ENCODE measurements around the gene COQ4. TPM values are rescaled to one million over a fixed set of nuclear protein-coding genes. Genes with fewer than 3 reads are reported as not detected.
A peak's percentile ranks its signal among the peaks of the same experiment; 100 is the strongest.
"Not testable (repeated sequence)": the region's sequence is repeated elsewhere in the genome, so short reads cannot be mapped to it uniquely, and the experiment has no call there.

Gene COQ4
- total RNA-seq, 1 donor from 2014 or later, result 54.8 TPM

DNA sequence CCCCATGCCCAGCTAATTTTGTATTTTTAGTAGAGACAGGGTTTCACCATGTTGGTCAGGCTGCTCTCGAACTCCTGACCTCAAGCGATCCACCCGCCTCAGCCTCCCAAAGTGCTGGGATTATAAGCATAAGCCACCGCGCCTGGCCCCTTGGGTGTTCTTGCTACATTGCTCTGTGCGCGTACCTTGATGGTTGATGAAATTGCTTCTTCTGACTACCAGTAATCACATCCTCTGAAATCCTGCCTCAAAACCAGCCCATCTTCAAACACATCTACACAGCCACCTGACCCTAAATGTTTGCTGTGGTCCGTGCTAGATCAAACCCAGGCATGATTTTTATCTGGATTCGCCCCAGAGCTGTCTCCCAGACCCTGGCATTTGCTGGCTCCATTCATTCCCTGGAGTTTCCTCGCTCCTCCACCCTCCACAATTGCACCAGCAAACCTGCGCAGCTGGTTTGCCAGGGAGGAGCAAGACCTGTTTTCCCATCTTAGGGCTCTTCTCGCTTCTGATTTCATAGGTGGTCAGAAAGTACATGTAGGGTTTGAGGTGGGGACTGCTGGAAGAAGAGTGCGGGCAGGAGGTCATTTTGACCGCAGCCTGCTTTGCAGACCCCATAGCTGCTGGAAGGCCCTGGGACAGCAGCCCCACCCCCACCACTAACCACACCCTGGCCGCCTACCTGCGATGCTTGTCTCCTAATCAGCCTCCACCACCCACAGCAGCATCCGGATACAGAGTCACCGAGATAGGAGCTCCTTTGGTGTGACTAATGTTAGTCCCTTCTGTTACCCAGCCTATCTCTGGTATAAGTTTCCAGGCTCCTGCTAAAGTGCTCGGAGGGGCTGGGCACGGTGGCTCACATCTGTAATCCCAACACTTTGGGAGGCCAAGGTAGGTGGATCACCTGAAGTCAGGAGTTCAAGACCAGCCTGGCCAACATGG, 23.8 kb upstream of the COQ4 start:
- no peak for DNase-seq (ENCODE audit: low spot score)

DNA sequence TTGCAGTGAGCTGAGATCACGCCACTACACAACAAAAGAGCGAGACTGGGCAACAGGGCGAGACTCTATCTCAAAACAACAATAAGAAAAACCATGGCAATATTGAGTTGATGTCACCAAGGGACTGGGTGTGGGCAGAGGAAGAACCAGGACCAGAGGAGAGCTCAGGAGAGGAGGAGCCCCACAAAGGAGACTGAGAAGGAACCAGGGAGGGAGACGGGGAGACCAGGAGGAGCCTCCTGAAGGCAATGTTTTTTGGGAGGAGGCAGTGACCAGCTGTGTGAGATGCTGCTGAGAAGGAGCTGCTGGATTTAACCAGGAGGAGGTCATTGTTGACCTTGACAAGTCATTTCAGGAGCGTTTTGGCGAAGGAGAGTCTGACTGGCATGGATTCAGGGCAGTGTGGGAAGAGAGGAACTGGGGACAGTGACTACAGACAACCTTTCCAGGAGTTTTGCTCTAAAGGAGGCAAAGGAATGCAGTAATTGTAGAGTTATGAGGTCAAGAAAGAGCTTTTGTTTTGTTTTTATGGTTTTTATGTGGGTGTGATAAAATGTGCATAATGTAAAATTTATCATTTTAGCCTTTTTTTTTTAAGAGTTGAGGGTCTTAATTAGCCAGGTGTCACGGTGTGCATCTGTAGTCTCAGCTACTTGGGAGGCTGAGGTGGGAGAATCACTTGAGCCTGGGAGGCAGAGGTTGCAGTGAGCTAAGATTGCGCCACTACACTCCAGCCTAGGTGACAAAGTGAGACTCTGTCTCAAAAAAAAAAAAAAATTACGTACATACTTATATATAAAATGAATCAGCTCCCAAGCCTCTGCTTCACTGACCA, 18.3 kb upstream of the COQ4 start:
- DNase-seq (ENCODE audit: low spot score), result no peak

DNA sequence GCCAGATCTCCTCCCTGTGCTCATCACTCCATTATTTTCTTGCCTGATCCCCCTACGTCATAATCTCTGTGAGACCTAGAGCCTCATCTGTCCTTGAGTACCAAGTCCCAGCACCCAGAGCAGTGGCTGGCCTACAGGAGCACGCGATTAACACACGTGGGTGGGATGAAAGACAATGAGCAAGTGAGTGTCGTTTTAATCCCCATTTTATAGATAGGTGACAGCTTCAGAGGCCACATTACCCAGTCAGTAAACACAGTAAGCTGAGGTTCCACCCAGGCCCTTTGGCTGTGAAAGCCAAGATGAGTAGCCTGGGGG, 17.7 kb upstream of the COQ4 start:
- no peak for DNase-seq (ENCODE audit: low spot score)

DNA sequence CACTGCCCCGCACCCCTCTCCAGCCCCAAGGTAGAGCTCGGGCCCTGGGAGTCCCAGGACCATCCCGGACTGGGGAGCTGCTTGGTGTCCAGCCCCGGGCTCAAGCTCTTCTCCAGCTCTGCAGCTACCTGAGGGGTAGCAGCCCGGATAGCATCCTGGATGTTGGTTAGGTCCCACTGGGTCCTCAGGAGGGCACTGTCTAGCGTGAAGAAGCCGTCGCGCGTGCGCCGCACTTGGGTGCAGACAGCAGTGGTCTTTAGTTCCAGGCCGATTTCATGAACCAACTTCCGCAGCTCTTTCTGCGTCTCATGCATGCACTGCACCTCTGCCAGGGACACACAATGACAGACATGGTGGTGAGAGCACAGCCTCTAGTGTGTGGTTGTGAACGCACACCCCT, 13.1 kb upstream of the COQ4 start:
- DNase-seq (ENCODE audit: low spot score), result no peak

DNA sequence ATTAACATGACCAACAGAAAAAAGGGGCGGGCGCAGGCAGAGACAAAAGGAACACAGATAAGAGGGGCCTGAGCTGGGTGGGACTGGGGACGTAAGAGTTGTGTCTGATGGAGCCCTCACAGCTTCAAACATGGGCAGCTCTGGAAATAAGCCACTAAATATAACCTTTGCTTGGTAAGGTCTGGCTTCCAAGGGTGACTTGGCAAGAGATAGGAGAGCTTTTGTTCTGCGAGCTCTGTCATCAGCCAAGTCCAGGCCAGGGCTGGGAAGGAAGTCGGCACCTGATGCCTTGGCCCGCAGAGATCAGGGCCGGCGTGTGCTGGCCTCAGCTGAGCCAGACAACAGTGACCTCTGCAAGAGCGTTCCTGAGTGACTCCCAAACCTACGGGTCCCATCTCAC, 12.2 kb upstream of the COQ4 start:
- no peak for DNase-seq (ENCODE audit: low spot score)

DNA sequence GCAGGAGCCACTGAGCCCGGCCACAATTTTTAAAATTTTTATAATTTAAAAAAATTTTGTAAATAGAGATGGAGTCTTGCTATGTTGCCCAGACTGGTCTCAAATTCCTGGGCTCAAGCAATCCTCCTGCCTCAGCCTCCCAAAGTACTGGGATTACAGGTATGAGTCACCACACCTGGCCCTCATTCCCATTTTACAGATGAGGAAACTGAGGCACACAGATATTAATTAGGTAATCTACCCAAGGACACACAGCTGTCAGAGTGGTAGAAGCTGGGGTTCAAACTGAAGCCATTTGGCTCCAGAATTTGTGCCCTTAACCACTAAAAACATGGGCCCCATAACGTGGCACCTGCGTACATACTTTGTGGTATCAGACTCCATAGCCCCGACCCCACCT, 7.9 kb upstream of the COQ4 start:
- no peak for DNase-seq (ENCODE audit: low spot score)

DNA sequence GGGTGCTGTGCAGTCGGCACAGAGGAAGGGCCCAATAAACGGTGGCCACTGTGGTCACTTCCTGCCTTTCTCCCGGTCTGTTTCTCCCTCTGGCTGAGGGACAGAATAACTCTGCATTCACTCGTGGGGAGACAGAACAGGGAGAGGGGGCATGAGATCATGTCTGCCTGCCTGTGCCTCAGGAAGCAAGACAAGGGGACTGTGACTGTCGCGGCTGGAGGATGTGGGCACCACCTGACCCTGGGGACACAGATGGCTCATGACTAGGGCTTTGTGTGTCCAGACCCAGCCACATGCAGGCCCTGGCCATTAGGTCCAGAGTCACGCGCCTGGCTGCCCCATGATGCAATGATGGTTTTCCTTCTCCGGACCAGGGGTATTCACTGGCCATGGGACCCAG, 6.2 kb upstream of the COQ4 start:
- no peak for DNase-seq (ENCODE audit: low spot score)

DNA sequence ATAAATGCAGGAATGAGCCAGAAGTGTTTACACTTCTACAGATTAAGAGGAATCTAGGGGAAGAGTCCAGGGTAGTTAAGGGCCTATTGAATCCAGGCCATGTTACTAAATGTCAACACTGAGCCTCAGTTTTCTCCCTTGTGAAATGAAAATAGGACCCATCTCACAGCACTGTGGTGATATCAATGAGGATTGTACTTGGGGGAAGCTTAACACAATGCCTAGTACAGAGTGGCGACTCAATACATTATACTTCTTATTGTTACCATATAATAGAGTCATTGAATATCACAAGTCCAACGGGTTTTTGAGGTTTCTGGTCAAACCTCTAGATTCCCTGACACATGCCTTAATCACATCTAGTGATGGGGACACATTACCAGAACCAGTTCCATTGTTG, 5.0 kb upstream of the COQ4 start:
- no peak for DNase-seq (ENCODE audit: low spot score)

DNA sequence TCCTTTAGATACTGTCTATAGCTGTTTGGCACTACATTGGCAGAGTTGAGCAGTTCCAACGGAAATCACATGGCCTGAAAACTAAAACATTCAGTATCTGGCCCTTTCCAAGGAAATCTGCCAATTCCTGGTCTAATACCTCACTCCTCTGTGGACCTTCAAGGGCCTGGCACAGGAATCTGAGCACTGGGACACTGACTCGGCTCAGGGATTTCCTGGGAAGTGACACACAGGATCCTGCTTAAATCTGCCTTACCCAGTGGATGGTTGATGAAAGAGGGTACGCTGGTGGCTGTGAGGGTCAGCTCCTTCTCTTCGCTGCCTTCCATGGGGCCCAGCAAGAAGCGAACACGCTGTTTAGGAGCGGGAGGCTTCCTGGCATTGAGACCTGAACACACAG, 1.3 kb upstream of the COQ4 start:
- DNase-seq (ENCODE audit: low spot score), result no peak

DNA sequence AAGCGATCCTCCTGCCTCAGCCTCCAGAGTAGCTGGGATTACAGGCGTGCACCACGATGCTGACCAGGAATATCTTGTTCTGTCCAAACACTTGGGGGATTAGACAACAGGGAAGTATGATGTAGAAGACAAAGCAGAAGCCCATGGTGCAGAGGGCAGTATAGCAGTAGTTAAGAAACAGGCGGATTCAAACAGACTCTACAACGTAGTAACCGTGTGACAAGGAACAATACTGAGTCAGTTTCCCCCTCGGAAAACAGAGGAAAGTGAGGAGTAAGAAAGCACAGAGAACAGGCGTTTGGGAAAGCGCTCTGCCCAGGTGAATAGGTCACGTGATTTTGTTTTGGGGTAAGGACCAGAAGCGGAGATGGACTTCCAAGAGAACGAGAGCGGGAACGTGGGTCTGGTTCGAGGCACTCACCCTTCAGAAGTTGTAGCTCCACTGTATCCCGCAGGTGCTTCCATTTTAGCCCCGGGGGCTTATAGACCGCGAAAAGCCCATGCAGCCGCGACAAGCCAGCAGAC, 698 bp upstream of the COQ4 start:
- DNase-seq (ENCODE audit: low spot score), result no peak

DNA sequence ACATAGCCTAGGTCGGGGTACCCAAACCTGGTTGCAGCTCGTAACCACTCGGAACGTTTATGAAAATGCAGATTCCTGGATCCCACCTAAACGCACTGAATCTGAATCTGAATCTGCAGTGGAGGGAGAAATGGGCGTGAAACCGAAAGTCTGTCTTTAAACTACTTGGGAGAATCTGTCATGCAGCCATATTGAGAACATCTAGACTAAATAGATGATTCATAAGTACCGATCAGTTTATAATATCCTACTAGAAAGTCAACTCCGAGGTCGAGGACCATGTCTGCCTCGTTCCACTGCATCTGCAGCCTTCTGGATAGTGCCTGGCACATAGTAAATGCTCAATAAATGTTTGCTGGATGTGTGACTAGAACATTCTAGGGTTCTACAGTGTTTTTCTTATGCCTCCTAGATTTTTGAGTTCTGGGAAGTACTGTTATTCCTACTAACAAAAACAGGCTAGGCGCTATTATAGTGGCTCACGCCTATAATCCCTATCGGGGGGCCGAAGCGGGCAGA, 632 bp downstream of the COQ4 start:
- no peak for DNase-seq (ENCODE audit: low spot score)

DNA sequence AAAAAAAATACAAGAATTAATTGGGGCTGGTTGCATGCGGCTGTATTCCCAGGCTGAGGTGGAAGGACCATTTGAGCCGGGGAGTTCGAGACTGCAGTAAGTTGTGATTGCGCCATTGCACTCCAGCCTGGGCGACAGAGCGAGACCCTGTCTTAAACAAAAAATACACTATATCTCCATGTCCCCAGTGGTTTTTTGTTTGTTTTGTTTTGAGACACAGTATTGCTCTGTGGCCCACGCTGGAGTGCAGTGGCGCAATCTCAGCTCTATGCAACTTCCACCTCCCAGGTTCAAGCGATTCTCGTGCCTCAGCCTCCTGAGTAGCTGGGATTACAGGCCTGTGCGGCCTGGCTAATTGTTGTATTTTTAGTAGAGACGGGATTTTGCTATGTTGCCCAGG, 1.2 kb downstream of the COQ4 start:
- DNase-seq (ENCODE audit: low spot score), result no peak

DNA sequence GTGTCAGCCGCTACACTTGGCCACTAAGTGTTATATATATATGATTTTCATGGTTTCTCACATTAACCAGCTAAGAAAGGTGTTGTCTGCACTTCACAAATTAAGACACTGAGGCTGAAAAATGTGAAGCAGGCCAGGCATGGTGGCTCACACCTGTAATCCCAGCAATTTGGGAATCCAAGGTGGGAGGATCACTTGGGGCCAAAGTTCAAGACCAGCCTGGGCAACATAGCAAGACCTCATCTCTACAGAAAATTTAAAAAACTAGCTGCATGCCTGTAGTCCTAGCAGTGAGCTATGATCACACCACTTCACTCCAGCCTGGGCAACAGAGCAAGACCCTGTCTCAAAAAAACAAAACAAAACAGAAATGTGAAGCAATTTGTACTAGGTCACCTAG, 1.8 kb downstream of the COQ4 start:
- DNase-seq (ENCODE audit: low spot score), result no peak

DNA sequence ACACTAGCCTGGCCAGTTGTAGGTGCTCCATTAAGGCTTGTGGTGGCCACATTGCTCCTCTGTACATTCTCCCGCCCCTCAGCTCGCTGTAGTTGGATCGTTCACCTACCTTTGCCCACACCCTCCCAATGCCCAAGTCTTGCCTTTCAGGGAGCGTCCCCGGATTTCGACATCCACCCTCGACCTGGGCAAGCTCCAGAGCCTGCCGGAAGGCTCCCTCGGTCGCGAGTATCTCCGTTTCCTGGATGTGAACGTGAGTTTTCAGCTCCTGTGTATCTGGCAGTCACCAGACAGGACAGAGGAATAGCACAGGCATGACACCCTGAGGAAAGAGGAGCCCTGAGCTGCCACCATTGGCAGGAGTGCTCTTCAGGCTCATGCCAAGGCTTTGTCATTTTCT, 3.0 kb downstream of the COQ4 start:
- DNase-seq (ENCODE audit: low spot score), result no peak

DNA sequence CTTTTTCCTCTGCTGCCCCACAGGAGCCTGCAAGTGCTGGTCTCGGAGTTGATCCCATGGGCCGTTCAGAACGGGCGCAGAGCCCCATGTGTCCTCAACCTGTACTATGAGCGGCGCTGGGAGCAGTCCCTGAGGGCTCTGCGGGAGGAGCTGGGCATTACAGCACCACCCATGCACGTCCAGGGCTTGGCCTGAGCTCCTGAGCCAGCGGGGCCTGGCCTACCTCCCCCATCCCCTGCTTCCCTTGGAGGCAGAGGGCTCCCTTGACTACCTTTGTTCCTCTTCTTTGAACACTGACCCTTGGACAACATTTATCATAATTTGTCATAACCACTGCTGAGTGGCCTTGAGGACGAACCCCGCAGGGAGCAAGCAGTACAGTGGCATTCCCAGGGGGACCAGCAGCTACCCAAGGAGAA, 10.8 kb downstream of the COQ4 start:
- no peak for DNase-seq (ENCODE audit: low spot score)

DNA sequence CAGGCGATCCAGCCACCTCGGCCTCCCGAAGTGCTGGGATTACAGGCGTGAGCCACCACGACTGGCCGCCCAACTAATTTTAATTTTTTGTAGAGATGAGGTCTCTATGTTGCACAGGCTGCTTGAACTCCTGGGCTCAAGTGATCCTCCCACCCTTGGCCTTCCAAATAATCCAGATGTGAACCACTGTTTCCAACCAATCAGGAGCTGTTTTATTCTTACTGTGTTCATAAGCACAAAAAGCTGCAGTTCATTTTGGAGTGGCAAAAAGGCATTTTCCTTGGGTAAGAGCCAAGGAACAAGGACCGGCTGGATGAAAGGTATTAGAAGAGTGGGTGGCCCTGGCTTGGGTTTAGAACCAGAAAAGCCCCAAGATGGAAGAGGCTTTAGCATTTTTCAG, 12.5 kb downstream of the COQ4 start:
- no peak for DNase-seq (ENCODE audit: low spot score)

DNA sequence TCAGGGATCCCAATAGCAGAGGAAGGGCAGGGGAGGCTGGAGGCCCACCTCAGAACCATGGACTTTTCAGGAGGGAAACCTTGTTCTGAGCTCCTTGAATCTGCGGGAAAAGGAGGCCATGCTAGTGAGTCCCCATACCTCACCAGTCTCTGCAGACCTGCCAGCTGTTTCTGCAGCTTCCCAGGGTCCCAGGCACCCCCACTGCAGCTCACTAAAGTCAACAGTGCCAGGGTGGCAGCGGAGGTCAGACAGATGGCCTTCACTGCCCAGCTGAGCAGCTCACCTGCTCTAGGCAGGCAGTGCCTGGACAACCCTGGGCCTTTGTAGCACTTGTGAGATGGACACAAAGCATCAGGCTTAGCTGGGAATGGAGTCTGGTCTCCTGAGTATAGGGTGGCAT, 13.3 kb downstream of the COQ4 start:
- no peak for DNase-seq (ENCODE audit: low spot score)

DNA sequence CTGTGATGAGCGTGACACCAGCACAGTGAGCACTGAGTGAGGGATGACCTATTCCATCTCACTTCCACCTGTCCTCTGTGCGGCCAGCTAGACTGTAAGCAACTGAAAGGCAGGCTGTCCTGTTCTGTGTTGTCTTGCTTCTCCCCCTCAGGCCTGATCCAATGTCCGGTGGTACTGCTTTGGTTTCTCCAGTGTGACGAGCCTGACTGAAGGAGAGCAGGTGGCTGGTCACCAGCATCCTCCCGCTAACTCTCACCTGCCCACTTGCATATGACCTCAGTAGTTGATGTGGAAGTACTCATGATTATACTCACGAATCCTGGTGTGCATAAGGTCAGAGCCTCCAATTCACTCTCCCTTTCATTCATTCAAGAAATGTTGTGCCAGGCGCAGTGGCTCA, 15.3 kb downstream of the COQ4 start:
- DNase-seq (ENCODE audit: low spot score), result no peak

DNA sequence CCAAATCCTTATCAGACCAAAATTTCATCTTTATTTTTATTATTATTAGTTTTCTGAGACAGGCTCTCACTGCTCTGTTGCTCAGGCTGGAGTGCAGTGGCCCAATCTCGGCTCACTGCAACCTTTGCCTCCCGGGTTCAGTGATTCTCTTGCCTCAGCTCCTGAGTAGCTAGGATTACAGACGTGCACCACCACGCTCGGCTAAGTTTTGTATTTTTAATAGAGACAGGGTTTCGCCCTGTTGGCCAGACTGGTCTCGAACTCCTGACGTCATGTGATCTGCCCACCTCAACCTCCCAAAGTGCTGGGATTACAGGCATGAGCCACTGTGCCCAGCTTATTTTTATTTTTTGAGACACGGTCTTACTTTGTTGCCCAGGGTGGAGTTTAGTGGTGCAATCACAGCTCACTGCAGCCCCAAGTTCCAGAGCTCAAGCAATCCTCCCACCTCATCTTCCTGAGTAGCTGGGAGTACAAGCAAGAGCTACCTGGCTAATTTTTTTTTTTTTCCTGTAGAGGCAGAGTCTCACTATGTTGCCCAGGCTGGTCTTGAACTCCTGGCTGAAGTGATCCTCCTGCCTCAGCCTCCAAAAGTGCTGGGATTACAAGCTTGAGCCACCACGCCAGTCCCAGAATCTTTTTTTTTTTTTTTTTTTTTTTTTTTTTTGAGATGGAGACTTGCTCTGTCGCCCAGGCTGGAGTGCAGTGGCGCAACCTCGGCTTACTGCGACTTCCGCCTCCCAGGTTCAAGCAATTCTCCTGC, 16.4 kb downstream of the COQ4 start:
- not testable (repeated sequence) for DNase-seq (ENCODE audit: low spot score)

DNA sequence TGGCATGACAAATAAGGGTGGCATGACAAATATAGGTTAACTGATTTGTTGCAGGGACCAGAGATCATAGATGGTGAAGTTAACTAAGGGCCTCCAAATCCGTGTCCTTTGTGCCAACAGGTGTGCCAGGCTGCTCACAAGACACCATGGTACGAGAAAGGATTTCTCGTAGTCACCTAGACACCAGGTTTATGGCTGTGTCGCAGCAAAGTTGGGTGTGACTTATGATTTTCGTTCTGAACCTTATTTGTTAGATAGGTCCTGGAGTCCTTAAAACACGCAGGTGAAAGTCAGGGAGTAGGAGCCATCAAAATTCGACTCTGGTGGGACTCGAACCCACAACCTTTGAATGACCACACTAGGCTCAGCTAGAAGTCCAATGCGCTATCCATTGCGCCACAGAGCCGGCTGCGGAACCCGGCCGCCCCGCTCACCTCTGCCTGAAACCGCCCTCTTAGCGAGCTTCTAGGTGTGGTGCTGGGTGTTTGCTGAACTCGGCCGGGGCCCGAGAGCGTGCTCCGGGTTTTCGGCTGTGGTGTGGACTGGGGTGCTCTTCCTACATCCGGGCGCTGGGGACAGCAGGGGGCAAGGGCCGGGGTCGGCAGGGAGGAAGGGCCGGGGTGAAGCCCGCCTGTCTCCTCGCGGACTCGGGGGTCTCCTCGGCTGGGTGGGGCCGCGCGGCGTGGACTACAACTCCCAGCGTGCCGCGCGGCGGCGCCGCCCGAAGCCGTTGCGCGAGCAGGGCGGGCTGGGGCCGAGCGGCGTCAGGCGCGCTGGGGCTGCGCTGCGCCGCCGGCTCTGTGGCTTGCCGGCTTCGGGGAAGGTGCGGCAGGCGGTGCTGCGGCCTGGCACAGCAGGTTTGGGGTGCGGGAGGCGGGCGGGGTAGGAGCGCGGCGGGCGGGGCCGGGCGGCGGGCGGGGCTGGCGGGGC, 17.4 kb downstream of the COQ4 start, which contains the start of gene SLC27A4:
Gene SLC27A4, plus strand, starts transcription at position 767 of the 930 bp plus-strand sequence. CDS start 2,606 bp downstream, outside the sequence.
- DNase-seq (ENCODE audit: low spot score), result peak; percentile 73
